HAP-1 (cell line): ENCODE results near the gene ENC1.
A peak's percentile ranks its signal among the peaks of the same experiment; 100 is the strongest.
"Not testable (repeated sequence)": the region's sequence is repeated elsewhere in the genome, so short reads cannot be mapped to it uniquely, and the experiment has no call there.

Source experiments
- DNase-seq, 2 experiments: peaks; one replicate each; pipeline ENCODE4 v3.0.0-alpha.2; 2016 to 2020; ENCODE audit warnings: low spot score in 2 of 2
- H3K27me3 ChIP-seq: fragments of 250-450 bp; sonication (Bioruptor Pico); 2 replicates; pipeline ENCODE4 v1.5.1; 2020; ENCODE audit warnings: low read depth, mild to moderate bottlenecking, moderate library complexity
- H3K36me3 ChIP-seq: fragments of 250-450 bp; sonication (Bioruptor Pico); replicated peaks from 2 replicates; pipeline ENCODE4 v1.5.1; 2020; ENCODE audit warnings: mild to moderate bottlenecking
- H3K4me1 ChIP-seq: fragments of 250-450 bp; sonication (Bioruptor Pico); 2 replicates; pipeline ENCODE4 v1.5.1; 2020; ENCODE audit warnings: mild to moderate bottlenecking
- H3K4me3 ChIP-seq: fragments of 250-450 bp; sonication (Bioruptor Pico); 2 replicates; pipeline ENCODE4 v1.5.1; 2020; ENCODE audit warnings: mild to moderate bottlenecking, moderate library complexity
- H3K9me3 ChIP-seq: fragments of 250-450 bp; sonication (Bioruptor Pico); 2 replicates; pipeline ENCODE4 v1.5.1; 2020; ENCODE audit warnings: mild to moderate bottlenecking, moderate library complexity
- in situ Hi-C: fragments of 300-500 bp; cut with MboI; formaldehyde crosslinking; loops from 3 replicates; pipeline ENCODE4 v1.14.3; 2020; ENCODE audit warnings: low sequenced_read_pairs, inconsistent platforms, mixed read lengths

Gene ENC1, protein sequence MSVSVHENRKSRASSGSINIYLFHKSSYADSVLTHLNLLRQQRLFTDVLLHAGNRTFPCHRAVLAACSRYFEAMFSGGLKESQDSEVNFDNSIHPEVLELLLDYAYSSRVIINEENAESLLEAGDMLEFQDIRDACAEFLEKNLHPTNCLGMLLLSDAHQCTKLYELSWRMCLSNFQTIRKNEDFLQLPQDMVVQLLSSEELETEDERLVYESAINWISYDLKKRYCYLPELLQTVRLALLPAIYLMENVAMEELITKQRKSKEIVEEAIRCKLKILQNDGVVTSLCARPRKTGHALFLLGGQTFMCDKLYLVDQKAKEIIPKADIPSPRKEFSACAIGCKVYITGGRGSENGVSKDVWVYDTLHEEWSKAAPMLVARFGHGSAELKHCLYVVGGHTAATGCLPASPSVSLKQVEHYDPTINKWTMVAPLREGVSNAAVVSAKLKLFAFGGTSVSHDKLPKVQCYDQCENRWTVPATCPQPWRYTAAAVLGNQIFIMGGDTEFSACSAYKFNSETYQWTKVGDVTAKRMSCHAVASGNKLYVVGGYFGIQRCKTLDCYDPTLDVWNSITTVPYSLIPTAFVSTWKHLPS

DNA sequence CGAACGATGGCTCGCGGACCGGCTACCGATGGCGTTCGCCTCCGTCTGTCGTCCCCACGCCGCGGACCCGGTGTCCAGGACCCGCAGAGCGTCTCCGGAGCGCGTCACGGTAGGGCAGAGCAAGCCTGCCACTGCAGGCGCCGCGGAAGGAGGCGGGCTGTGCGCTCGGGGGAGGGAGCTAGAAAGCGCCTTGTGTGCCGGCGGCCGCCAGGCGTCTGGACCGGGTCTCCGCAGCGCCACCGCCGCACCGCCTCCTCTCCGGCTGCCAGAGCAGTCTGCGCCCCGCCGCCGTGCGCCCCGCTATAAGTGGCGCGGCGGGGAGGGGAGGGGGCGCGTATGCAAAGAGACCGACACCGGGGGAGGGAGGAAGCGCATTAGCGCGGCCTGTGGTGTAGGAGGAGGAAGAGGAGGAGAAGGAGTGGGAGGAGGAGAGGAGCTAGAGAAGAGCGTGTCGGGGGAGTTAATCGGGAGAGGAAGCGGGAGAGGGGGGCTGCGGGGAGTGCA is at the start of gene ENC1:
TSS of gene ENC1 (minus strand) at position 279 of the 504 bp plus-strand sequence. CDS start 4,243 bp downstream, outside the sequence.
- Histone ChIP-seq H3K4me3 (peak within 1 kb of the TSS; percentile 54), H3K9me3 (no peaks in the 10 kb centered on the region), H3K27me3 (no peaks in the 10 kb centered on the region), H3K4me1 (peaks cover 9% of the 10 kb centered on the region), H3K36me3 (no peaks in the 10 kb centered on the region)
- peak; percentile 80 to 84 for DNase-seq
- in situ Hi-C loops: loop anchor here (25.0 kb wide), 1 partner anchor 603 kb away; no protein-coding TSS in a partner anchor

GRCh38 chr5:74686962-74687751 is 46.6 kb upstream of the ENC1 start:
- in situ Hi-C loops: no loop called here
- H3K4me1 ChIP-seq: peaks cover 7% of the 10 kb centered on the region
- no peaks in the 10 kb centered on the region for H3K9me3 ChIP-seq
- H3K36me3 ChIP-seq: peaks cover 20% of the 10 kb centered on the region
- H3K4me3 ChIP-seq: no peak overlapping the region
- no peak for DNase-seq
- no peaks in the 10 kb centered on the region for H3K27me3 ChIP-seq

- Histone ChIP-seq H3K27me3 (no peaks in the 10 kb centered on the region), H3K36me3 (peaks cover 12% of the 10 kb centered on the region), H3K9me3 (no peaks in the 10 kb centered on the region), H3K4me3 (peak overlapping the region; percentile 69), H3K4me1 (peaks cover 7% of the 10 kb centered on the region)
- in situ Hi-C loops: no loop called here
- DNase-seq: peak in 1 of 2 experiments; percentile 4
These were observed 45.6 kb upstream of the ENC1 start for GRCh38 chr5:74685979-74686631.

- peak within 1 kb of the TSS; percentile 69 for H3K4me3 ChIP-seq
- peaks cover 7% of the 10 kb centered on the region for H3K4me1 ChIP-seq
- no peaks in the 10 kb centered on the region for H3K27me3 ChIP-seq
- H3K9me3 ChIP-seq: no peaks in the 10 kb centered on the region
- peaks cover 7% of the 10 kb centered on the region for H3K36me3 ChIP-seq
- peak; percentile 55 to 89 for DNase-seq
- in situ Hi-C loops: no loop called here
These were observed 44.6 kb upstream of the ENC1 start, which contains the start of gene HEXB for GRCh38 chr5:74684900-74685851. Gene HEXB (plus strand): TSS chr5:74685233. CDS start chr5:74685261, 28 bp downstream.

DNA sequence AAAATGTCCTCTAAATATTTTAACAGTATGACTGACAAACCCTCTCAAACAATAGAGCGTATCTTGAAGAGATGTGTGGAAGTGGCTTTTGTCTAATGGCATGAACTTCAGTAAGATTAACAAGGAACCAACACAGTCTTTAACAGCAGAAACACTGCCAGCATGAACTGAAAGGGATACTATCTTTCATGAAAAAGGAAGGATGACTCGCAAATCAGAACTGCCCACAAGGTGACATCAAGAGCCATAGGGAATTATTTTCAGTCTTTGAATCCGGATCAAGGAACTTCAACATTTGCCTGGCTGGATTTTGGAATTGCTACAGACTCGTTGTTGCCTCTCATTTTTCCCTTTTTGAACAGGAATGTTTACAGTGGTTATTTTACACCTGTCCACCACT is 39.4 kb upstream of the ENC1 start:
- Histone ChIP-seq H3K36me3 (no peaks in the 10 kb centered on the region), H3K4me1 (no peaks in the 10 kb centered on the region), H3K27me3 (no peaks in the 10 kb centered on the region), H3K9me3 (no peaks in the 10 kb centered on the region), H3K4me3 (no peak overlapping the region)
- DNase-seq: no peak
- in situ Hi-C loops: no loop called here

GRCh38 chr5:74679300-74679699 is 38.8 kb upstream of the ENC1 start:
- DNase-seq, H3K27me3 ChIP-seq, H3K4me3 ChIP-seq, in situ Hi-C loops, H3K36me3 ChIP-seq, H3K4me1 ChIP-seq, H3K9me3 ChIP-seq: not testable (repeated sequence)

DNA sequence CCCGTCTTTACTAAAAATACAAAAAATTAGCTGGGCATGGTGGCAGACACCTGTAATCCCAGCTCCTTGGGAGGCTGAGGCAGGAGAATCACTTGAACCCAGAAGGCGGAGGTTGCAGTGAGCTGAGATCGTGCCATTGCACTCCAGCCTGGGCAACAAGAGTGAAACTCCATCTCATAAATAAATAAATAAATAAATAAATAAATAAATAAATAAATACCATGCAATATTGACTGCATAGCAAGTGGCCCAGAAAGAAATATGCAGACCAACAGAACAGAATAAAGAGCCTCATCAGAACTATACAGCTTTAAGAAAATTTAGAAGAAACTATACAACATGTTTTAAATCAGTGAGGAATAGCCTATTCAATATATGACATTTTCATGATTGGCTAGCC is 37.6 kb upstream of the ENC1 start:
- H3K4me3 ChIP-seq, in situ Hi-C loops, H3K36me3 ChIP-seq, H3K4me1 ChIP-seq, DNase-seq, H3K27me3 ChIP-seq, H3K9me3 ChIP-seq: not testable (repeated sequence)

DNA sequence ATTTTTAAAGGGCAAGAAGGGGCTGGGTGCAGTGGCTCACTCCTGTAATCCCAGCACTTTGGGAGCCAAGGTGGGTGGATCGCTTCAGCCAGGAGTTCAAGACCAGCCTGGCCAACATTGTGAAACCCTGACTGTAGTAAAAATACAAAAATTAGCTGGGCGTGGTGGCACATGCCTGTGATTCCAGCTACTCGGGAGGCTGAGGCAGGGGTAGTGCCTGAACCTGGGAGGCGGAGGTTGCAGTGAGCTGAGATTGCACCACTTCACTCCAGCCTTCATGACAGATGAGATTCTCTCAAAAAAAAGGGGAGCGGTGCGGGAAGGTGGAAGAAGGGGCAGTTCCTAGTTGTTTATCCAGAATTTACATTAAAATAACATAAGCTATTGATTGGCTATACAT is 35.9 kb upstream of the ENC1 start:
- in situ Hi-C loops, H3K4me1 ChIP-seq: not testable (repeated sequence)

DNA sequence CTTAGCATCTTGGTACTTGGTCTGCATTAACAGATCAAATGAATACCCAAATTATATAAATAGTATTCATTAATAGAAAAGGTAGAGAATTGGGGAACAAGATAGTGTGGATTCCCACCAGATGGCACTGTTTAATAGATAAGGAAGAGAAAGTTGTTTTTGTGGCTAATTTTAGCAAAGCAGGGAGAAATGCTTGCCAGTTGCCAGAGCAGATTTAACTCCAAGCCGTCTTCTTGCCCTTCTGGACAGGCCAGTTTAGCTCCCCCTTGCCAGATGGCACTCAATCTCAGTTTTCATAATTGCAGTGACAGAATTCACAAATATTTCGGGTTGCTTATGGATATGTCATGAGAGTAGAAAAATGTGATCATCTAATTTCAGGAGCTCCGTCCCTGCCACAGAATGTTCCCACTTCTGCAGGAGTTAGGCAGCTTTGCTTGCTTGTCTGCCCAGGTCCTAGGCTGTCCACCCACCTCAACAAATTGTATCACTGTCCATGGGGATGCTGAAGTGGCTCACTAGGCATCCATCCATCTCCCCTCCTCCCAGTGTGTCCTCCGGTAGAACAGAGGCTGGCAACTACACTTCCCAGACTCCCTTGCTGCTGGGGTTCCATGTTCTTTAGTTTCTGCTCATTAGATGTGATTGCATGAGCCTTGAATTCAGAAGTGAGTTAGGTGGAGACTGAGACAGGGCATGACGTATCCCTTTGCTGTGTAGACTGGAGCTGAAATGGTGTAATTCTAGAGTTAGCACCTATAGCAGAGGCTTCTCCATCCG is 32.7 kb upstream of the ENC1 start:
- Histone ChIP-seq H3K4me1 (no peaks in the 10 kb centered on the region), H3K9me3 (no peaks in the 10 kb centered on the region), H3K4me3 (no peak overlapping the region), H3K36me3 (no peaks in the 10 kb centered on the region), H3K27me3 (0 out of 2 replicates have a peak, but pooled peaks cover 4% of the 10 kb centered on the region)
- DNase-seq: peak in 1 of 2 experiments; percentile 33
- in situ Hi-C loops: loop anchor here (5.0 kb wide), 1 partner anchor 244 kb away; no protein-coding TSS in a partner anchor

More for the DNA sequence above, 35.9 kb upstream of the ENC1 start:
- H3K9me3 ChIP-seq, H3K4me3 ChIP-seq, DNase-seq, H3K36me3 ChIP-seq, H3K27me3 ChIP-seq: not testable (repeated sequence)

- Histone ChIP-seq H3K36me3 (no peaks in the 10 kb centered on the region), H3K9me3 (no peaks in the 10 kb centered on the region), H3K4me1 (no peaks in the 10 kb centered on the region), H3K27me3 (0 out of 2 replicates have a peak, but pooled peaks cover 4% of the 10 kb centered on the region), H3K4me3 (no peak overlapping the region)
- DNase-seq: no peak
- in situ Hi-C loops: loop anchor here (5.0 kb wide), 1 partner anchor 245 kb away; no protein-coding TSS in a partner anchor
These were observed 31.8 kb upstream of the ENC1 start for GRCh38 chr5:74672215-74672877.

- Histone ChIP-seq H3K4me3 (no peak overlapping the region), H3K4me1 (no peaks in the 10 kb centered on the region), H3K36me3 (no peaks in the 10 kb centered on the region), H3K9me3 (no peaks in the 10 kb centered on the region), H3K27me3 (0 out of 2 replicates have a peak, but pooled peaks cover 4% of the 10 kb centered on the region)
- in situ Hi-C loops: loop anchor here (5.0 kb wide), 1 partner anchor 247 kb away; no protein-coding TSS in a partner anchor
- DNase-seq: no peak
These were observed 30.0 kb upstream of the ENC1 start for GRCh38 chr5:74670396-74671038.
